CMK (cell line): ENCODE measurements around the gene LY6G5C.

Experiments used
- DNase-seq: peaks from one replicate; pipeline ENCODE4 v3.0.0-alpha.2; 2010; ENCODE audit warnings: low read depth

The LY6G5C gene

DNA sequence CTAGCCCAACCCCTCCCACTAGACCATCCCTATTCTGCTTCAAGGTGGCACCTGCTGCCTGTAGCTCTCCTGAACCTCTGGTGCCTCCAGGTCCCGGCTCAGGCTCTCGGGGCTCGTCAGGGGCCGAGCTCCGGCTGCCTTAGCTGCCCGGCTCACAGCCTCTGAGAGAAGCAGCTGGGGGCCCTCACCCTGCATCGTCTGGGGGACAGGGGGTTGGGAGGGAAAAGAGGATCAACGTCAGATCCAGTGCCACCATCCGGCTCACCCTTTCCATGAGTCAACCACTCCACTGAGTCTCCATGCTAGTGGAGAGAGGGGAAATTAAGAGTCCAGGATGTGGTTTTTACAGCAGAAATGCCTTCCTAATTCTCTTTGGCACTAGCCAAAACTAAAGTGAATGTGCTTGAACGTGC, 41.4 kb downstream of the LY6G5C start:
- no peak for DNase-seq

DNA sequence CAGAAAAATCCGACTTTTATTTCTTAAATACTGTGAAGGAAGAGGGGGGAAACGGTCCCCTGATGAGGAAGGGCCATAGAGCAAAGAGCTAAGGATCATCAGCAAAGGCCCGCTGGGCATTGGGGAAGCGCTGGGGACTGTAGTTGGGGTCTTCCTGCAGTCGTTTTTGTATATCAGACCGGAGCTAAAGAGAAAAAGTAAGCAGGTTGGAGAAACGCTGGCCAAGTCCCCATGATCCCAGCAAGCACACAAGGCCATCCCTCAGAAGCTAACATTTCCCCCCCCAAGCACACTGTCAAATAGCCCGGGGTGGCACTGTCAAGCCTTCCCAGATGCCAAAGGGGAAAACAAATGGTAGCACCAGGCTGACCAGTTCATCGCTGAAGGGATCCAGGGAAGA, 41.8 kb downstream of the LY6G5C start:
- no peak for DNase-seq

DNA sequence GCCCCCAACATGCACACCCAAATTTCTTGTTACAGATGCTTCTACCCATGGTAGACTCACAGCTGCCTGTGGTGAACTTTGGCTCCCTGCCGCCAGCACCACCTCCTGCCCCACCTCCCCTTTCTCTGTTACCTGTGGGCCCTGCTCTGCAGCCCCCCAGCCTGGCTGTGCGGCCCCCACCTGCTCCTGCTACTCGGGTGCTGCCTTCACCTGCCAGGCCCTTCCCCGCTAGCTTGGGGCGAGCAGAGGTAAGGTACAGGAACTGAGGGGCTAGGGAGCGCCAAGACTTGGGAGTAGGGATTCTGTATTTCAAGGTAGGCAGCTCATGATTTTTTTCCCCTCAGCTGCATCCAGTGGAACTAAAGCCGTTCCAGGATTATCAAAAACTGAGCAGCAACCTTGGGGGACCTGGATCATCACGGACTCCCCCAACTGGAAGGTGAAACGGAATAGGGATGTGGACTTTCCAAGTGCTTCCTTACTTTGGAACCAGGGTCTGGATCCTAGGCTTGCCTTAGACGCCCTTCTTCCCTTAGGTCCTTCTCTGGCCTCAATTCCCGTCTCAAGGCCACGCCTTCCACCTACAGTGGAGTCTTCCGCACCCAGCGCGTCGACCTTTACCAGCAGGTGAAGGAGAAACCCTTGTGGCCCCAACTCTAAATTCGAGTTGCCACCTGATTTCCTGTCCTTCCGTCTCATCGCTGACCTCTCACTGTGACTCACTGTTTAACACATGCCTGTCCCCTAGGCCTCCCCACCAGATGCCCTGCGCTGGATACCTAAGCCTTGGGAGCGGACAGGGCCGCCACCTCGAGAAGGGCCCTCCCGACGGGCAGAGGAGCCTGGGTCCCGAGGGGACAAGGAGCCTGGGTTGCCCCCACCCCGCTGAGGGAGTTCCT, 43.9 kb downstream of the LY6G5C start:
- DNase-seq = no peak

DNA sequence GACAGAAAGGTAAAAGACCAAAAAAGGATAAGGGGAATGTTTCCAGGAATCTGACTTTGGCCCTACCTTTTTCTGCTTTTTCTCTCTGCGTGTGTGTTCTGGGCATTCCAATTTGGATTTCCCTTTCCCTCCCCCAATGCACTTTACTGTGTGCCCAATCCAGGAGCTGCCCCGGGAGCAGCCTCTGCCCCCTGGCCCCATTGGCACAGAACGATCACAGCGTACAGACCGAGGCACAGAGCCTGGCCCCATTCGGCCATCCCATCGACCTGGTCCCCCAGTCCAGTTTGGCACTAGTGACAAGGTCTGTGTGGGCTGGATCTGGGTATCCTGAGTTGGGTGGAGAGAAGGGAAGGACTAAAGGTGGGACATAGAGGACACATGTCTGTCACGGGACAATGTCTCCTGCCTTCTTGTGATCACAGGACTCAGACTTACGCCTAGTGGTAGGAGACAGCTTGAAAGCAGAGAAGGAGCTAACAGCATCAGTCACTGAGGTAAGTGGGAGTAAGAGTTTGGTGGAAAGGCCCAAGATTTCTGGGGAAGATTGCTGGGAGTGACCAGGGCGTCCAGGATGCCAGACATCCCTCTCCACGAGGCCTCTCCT, 45.8 kb downstream of the LY6G5C start:
- no peak for DNase-seq

DNA sequence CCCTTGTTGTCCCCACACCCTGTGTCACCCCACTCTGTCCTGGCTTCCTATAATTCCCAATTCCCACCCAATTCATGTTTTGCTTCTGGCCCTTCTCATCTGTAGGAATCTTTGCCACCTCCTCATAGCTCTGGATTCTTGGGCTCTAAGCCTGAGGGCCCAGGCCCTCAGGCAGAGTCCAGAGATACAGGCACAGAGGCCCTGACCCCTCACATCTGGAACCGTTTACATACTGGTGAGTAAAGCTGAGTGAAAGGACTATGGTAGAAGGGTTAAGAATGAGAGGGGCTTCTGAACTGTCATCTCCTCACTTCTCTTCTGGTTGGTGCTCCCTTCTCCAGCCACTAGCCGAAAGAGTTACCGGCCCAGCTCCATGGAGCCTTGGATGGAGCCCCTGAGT, 46.7 kb downstream of the LY6G5C start:
- DNase-seq = no peak

DNA sequence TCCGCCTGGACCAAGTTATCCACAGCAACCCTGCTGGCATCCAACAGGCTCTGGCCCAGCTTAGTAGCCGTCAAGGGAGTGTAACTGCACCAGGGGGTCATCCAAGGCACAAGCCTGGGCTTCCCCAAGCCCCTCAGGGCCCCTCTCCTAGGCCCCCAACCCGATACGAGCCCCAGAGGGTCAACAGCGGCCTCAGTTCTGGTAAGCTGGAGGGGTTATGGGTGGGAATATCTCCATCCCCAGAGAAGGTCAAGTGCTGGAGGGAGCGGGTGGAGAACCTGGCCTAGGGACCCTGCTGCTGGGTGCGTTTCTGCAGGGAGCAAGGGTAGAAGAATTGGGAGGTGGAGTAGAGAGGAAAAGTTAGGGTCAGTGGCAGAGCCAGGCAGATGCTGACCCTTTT, 47.4 kb downstream of the LY6G5C start:
- no peak for DNase-seq

DNA sequence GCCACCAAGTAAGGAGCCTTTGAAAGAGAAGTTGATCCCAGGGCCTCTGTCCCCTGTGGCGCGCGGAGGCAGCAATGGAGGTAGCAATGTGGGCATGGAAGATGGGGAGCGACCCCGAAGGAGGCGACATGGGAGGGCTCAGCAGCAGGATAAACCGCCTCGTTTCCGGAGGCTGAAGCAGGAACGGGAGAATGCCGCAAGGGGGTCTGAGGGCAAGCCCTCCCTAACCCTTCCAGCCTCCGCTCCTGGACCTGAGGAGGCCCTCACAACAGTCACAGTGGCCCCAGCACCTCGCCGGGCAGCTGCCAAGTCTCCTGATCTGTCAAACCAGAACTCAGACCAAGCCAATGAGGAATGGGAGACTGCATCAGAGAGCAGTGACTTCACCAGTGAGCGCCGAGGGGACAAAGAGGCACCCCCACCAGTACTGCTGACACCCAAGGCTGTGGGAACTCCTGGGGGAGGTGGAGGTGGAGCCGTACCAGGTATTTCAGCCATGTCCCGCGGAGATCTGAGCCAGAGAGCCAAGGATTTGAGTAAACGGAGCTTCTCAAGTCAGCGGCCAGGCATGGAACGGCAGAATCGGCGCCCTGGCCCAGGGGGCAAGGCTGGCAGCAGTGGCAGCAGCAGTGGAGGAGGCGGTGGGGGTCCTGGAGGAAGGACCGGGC, 48.5 kb downstream of the LY6G5C start:
- DNase-seq = no peak

DNA sequence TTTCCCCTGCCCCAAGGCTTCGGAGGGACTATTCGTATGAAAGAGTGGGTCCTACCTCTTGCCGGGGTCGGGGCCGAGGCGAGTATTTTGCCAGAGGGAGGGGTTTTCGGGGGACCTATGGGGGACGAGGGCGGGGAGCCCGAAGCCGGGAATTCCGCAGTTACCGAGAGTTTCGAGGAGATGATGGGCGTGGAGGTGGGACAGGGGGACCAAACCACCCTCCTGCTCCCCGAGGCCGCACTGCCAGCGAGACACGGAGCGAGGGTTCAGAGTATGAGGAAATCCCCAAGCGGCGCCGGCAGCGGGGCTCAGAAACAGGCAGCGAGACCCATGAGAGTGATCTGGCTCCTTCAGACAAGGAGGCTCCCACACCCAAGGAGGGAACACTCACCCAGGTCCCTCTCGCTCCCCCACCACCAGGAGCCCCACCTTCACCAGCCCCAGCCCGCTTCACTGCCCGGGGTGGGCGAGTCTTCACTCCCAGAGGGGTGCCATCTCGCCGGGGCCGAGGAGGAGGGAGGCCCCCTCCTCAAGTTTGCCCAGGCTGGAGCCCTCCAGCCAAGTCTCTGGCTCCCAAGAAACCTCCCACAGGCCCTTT, 49.1 kb downstream of the LY6G5C start:
- no peak for DNase-seq

DNA sequence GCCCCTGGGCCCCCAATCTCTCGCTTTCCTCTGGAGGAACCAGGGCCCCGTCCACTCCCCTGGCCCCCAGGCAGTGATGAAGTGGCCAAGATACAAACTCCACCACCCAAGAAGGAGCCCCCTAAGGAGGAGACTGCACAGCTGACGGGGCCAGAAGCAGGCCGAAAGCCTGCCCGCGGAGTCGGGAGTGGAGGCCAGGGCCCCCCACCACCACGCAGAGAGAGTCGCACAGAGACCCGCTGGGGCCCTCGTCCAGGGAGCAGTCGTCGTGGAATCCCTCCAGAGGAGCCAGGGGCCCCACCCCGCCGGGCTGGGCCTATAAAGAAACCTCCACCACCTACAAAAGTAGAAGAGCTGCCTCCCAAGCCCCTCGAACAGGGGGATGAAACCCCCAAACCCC, 49.7 kb downstream of the LY6G5C start:
- no peak for DNase-seq

DNA sequence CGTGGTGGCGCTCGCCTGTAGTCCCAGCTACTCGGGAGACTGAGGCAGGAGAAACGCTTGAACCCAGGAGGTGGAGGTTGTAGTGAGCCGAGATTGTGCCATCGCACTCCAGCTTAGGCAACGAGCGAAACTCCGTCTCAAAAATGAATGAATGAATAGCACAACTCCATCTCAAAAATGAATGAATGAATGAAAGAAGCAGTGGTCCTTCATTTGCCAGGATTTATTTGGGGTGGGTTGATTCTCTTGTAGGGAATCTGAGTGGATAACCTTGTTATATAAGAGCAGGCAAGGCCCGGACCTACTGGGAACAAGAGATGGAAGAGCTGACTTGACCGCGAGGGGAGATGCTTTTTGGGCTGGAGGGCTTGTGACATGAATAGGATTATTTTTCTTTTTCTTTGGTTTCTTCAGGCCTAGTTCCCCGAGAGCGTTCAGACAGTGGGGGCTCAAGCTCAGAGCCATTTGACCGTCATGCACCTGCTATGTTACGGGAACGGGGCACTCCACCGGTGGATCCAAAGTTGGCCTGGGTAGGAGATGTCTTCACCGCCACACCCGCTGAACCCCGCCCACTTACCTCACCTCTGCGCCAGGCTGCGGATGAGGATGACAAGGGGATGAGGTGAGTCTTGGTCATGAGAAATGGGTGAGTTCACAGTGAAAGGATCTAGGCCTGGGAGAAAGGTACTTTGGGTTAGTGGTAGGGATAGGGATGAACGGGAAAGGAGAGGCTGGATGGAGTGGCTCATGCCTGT, 50.5 kb downstream of the LY6G5C start:
- no peak for DNase-seq

DNA sequence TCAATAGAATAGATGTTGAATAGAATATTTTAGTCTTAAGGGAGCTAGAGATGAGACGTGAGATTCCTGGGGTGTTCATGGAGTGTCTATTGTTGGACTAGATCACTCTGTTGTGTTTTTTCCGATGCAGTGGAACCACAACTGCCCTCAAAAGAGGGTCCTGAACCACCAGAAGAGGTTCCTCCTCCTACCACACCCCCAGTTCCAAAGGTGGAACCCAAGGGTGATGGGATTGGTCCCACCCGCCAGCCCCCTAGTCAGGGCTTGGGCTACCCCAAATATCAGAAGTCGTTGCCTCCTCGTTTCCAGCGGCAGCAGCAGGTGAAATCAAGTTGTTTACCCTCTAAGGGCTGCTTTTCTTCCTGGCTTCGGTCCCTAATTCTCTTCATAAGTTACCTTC, 51.9 kb downstream of the LY6G5C start:
- DNase-seq = no peak

DNA sequence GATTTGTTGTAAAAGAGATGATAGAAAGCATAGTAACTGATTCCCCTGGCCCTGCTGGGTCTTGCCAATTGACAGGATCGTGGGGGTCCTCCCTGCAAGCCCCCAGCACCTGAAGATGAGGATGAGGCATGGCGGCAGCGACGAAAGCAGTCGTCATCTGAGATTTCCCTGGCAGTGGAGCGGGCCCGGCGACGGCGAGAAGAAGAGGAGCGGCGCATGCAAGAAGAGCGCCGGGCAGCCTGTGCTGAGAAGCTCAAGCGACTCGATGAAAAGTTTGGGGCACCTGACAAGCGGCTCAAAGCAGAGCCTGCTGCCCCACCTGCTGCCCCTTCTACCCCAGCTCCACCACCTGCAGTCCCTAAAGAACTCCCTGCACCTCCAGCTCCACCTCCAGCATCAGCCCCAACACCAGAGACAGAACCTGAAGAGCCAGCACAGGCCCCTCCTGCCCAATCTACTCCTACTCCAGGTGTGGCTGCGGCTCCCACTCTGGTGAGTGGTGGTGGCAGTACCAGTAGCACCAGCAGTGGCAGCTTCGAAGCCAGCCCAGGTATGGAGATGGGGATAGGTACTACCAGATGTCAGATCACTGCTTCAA, 53.1 kb downstream of the LY6G5C start:
- no peak for DNase-seq

DNA sequence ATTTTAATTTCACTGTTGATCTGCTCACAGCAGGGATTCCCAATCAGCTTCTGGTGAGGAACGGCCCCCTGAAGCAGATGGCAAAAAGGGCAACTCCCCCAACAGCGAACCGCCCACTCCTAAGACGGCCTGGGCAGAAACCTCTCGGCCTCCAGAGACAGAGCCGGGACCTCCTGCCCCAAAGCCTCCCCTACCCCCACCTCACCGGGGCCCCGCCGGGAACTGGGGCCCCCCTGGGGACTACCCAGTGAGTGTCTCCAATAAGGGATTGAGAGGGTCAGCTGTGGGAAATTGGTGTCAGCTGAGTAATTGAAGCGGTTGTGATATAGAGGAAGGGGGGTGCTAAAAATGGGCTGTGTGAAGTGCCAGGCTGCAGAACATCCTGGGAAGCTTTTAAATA, 53.9 kb downstream of the LY6G5C start:
- DNase-seq = no peak
